HT-29 (cell line): Measurements from ENCODE around the gene SLF1. TPM values are rescaled to one million over a fixed set of nuclear protein-coding genes. Genes with fewer than 3 reads are reported as not detected.

ENCODE experiments used
- DNase-seq: peaks from one replicate; pipeline ENCODE4 v3.0.0-alpha.2; 2015; ENCODE audit warnings: low spot score
- total RNA-seq: library from RNA; depleted of rRNA; stranded (reverse); fragments of >200 nt; shearing (Covaris generic); gene quantifications from 2 replicates; pipeline ENCODE4 v1.2.3, GENCODE V29; 2014; rRNA removed

Gene SLF1
- total RNA-seq, 1 experiment from 2014 or later: 4.5 TPM

DNA sequence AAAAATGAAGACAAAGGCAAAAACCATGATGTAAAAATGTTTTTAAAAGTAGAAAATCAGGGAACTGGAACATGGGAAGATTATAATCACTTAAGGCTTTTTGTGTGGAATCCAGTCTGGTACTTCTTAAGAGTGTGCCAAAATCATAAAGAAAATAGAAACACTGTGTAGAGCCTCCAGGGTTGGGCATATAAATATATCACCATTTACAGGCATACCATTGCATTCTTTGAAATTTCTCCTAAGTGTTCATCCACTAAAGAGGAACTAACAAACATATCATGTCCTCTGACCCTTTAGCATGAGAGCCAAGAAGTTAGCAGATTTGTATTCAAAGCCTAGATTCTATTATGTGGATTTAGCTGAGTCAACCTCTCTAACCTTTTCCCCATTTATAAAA is 93.3 kb downstream of the SLF1 start:
- DNase-seq: no peak

DNA sequence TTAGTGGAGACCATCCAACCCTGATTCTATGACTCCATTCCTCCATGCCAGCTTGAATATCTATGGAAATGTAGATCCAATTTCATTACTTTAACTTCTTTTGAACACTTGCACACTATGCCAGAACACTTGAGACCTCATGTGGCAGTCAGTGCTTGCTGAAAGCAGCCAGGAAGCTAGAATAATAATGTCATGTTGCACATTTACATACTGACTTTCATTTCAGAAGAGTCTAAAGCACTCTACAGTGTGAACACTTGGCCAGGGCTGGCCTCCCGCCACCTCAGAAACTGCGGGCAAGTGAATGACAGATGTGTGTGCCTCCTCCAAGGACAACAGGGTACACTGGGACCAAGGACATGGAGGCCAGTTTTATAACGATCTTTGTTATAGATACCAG is 97.3 kb downstream of the SLF1 start:
- no peak for DNase-seq

DNA sequence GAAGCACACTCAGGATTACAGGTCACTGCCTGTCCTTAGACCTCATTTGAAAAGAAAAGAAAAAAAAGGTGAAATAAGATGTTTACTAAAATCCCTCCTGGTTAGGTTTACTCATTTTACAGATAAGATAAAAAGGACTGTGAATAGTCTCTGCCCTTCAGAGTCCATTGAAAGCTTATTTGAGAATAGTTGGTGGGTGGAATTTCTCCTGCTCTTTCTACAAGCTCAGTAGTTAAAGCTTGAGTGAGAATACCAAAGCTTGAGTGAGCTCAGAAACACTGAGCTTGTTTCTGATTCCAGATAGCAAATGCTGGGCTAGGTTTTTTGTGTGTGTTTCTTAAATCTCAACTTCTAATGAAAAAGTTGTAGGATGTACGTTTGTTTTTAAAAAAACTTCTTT is 106.7 kb downstream of the SLF1 start:
- no peak for DNase-seq

DNA sequence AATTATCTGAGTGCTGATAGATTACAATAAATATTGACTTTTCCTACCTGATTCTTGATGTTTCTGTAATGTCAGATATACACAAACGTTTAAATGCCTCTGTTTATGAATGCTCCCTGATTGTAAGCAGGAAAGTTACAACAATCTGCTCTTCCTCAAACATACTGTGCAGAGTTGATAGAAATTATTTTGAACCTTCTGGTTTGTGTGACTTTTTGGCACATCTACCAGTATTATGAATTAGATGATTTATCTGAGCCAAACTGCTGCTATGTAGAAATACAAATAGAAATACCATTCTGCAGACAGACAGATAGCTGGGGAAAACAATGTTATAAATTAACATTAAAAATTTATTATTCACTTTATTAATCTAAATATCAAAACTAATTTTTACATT is 113.0 kb downstream of the SLF1 start:
- DNase-seq: no peak

DNA sequence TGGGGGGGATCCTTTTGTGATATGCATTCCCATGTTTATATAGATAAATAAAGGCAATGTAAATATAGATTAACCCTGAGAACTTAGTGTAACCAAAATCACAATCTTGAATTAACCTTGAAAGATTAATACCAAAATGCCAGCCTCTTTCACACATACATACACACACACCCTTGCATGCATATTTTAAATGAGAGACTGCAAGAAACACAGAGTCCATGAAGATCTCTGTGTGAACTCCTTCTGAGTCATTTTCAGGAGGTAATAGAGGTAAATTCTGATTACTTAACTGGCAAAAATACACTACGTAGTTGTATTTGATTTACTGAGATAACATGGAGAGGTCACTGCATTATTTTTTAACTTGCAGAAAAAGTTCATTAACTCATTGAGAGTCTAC is 118.0 kb downstream of the SLF1 start:
- DNase-seq: no peak

DNA sequence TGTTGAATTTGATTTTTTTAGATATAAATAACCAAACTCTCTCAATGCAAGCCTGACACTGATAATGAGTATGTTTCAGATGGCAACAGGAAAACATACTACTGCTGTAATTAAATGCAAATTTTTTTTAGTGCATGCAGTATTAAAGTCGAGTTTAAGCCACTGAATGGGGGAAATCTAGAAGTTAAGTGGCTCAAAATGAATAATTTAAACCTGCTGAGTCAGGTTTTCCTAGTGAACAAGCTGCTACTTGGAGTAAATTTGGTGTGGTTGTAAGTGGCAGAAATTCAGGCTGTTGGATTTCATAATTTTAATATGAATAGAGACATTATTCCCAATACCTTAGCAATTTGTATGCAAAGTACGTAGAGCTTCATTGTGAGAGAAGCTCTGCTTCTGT is 121.8 kb downstream of the SLF1 start:
- DNase-seq: no peak

DNA sequence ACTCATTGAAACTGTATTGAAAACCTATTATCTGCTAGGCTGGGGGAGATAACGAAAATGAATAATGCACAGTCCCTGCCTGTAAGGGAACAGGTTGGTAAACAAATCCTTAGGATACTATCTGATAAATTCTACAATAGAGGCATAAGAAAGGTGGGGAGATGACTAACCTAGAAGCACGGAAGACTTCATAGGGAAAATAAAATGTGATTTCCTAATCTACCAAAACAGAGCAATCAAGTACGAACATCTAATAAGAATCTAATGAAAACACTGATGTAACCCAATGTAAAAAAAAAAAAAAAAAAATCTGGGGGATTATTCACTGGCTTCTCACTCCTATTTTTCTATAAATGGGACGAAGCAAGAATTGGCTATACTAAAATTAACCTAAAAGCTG is 124.4 kb downstream of the SLF1 start:
- no peak for DNase-seq

DNA sequence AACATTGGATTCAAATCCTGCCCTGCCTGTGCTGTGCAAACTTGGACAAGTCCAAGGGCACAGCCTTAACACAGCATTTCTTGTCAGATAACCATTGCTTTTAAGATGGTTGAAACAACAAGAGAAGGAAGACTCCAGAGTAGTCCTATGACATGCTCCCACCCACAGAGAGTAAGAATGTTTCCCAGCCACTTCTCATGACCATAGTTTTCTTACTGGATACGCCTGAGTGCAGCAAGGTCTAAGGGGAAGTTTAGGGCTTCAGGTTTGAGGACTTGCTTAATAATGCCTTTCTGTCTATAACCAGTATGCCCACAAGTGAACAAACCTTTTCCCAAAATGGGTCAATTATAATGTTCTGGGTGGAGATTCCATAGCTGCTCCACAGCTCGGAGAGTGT is 126.4 kb downstream of the SLF1 start:
- DNase-seq: no peak

DNA sequence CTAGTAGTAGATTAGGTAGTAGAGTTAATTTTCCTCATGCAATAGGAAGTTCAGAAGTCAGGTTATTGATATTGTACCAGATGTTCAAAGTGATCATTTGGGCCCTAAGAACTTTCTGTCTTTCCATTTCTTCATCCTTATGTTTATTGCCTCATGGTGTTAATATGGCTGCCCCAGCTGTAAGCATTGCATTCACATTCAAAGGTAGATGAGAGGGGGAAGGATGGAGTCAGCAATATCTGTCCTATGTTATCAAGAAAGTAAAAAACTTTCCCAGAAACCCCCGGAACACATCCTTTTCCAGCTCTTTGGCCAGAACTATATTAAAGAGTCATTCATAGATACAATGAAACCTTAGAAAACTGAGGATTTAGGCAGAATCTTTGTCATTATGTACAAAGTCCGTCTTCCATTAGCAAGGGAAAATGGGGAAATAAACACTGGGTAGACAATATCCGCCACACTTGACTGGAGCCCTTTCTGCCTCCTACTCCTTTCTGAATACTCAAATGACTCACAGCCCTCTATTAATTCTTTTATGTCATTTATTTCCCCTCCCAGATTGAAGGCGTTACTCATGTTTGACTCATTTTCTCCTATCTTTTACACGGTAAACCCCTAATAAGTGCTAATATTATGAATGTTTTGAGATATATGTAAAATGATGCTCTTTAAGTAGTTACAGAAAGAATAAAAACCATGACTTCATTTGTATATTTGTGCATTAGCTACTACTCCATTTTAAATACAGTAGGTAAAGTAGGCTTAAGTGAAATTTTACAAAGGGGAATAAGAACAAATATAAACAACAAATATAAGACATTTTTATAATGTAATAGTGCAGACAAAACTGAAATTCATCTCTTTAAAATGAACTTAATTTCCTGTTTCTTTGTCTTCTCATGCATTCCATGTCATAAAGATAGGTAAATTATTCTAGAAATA is 127.6 kb downstream of the SLF1 start:
- DNase-seq: no peak

DNA sequence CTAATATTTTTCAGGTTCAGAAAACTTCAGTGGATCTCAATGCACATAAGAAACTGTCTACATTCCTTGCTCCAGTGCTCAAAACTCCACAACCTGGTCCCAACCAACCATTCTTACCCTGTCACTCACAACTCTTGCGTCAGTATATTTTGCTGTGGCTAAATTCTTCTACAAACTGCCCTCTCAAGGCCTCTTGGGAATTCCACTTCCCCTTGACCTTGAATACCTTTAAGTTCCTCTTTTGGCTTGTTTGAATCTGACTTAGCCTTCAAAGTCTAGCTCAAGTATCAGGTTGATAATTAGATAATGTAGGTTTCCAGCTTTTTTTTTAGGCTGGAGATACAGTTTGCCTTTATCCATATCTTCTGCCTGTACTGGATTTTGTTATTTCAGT is 128.3 kb downstream of the SLF1 start:
- no peak for DNase-seq

Other genes starting within 250 kb of the SLF1 start
- gene KIAA0825, start 65 bp upstream of the SLF1 start, total RNA-seq: 0.03 and 0.23 TPM in 2 replicates